Left ventricle myocardium superior (tissue), 1 donor: ENCODE results near the gene AMOT. TPM values are rescaled to one million over a fixed set of nuclear protein-coding genes. Genes with fewer than 3 reads are reported as not detected.

Experiments
- ATAC-seq: fragments of 200-7000 bp; cut with Tn5 transposase; one replicate; pipeline ENCODE4 v1.9.1; 2020; ENCODE audit warnings: mild to moderate bottlenecking, moderate library complexity
- DNase-seq: peaks from one replicate; pipeline ENCODE4 v3.0.0-alpha.2; 2020
- intact Hi-C: fragments of 100-400 bp; cut with micrococcal nuclease; formaldehyde crosslinking; loops from one replicate; pipeline ENCODE4 v1.11.0; 2022
- total RNA-seq: library from RNA; stranded (reverse); fragmentation: NEBNext Ultra II Directional; extraction: Animal tissue kit (Norgen Biotek cat#: 25700); gene quantifications from one replicate; pipeline ENCODE4 v1.2.1, GENCODE V29; 2021
- donor health status: DM: no; HTN: yes; CAD: no; lungs with severe emphysema.

AMOT gene
- total RNA-seq, 1 donor from 2014 or later: 7.5 TPM

DNA sequence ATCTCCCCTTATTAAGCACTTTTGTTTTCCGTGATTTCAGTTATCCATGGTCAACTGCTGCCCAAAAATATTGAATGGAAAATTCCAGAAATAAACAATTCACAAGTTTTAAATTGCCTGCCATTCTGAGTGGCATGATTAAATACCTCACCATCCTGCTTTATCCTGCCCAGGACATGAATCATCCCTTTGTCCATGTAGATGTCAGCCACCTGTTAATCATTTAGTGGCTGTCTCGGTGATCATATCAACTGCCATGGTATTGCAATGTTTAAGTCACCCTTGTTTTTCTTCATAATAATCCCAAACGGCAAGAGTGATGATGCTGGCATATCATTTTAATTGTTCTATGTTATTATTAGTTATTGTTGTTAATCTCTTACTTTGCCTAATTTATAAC, 81.1 kb downstream of the AMOT start:
- intact Hi-C loops: no loop called here
- DNase-seq (no peak), ATAC-seq (no peak)

DNA sequence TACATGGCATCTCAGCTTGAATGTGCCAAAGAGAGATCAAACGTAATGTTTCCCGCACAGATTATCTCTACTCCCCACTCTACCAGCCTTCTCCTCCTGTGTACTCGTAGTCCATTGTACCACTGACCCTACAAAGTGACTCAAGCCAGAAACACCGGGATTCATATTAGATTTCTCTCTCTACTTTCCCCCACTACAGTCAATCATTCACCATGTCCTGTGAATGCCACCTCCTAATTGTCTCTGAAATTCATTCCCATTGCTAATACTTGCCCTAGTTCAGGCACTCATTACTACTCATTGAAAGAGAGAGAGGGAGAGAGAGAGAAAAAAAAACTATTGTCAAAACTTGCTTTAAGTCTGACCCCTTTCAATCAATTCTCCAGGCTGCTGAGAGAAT, 82.7 kb downstream of the AMOT start:
- ATAC-seq (no peak), DNase-seq (no peak)
- intact Hi-C loops: no loop called here

- ATAC-seq (no peak), DNase-seq (no peak)
- intact Hi-C loops: no loop called here
Observed at GRCh38 chrX:112753116-112753515, 87.5 kb downstream of the AMOT start.

GRCh38 chrX:112751076-112751475, 89.6 kb downstream of the AMOT start:
- ATAC-seq: no peak
- no peak for DNase-seq
- intact Hi-C loops: no loop called here

- intact Hi-C loops: no loop called here
- DNase-seq (no peak), ATAC-seq (no peak)
Observed at GRCh38 chrX:112746812-112747595, 93.6 kb downstream of the AMOT start.

GRCh38 chrX:112738347-112739033, 102.1 kb downstream of the AMOT start:
- ATAC-seq (no peak), DNase-seq (no peak)
- intact Hi-C loops: no loop called here

- intact Hi-C loops: no loop called here
- ATAC-seq (no peak), DNase-seq (no peak)
Observed at GRCh38 chrX:112736310-112736709, 104.3 kb downstream of the AMOT start.

DNA sequence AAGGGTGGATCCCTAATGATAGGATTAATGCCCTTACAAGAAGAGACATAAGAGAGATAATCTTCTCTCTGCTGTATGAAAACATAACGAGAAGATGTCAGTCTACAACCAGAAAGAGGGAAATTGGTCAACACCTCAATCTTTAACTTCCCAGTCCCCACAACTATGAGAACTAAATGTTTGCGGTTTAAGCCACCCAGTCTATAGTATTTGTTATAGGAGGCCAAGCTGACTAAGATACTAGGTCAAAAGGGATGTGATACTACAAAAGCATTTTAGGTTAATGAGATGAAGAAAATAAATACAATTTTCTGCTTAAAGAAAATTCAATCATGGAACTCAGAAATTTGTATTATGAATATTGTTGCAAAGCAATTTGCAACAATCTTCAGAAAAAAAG, 105.5 kb downstream of the AMOT start:
- DNase-seq (no peak), ATAC-seq (no peak)
- intact Hi-C loops: no loop called here

GRCh38 chrX:112734290-112734689, 106.3 kb downstream of the AMOT start:
- ATAC-seq (peak; percentile 28), DNase-seq (peak; percentile 26)
- intact Hi-C loops: no loop called here

DNA sequence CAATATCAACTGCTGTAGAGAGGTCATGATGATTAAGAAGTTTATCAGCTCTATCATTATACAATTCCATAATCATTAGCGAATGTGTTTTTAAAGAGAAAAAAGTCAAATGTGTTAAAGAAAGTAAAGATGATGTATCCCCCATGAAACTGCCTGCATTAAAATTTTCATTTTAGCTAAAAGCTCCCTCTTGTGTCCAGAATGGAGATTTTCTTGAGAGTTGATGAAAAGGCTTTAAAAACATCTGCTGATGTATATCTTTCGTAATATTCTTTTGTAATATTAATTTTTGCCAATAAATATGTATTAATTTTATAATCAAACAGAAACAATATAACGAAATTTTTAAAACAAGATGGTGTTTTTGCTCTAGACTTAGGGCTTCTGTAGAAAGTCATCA, 108.8 kb downstream of the AMOT start:
- intact Hi-C loops: no loop called here
- DNase-seq (no peak), ATAC-seq (no peak)

Other genes with a start within 250 kb of the AMOT start
- 0.20 TPM for gene LHFPL1, start 160.9 kb downstream of the AMOT start, total RNA-seq